NT2/D1 (cell line): ENCODE data around the gene MARCHF3.

Experiments
- SUZ12 ChIP-seq: IDR thresholded peaks from 2 replicates; pipeline ENCODE4 v1.6.1; 2011; ENCODE audit not compliant: insufficient read length, insufficient read depth; ENCODE audit errors: extremely low read depth
- YY1 ChIP-seq: IDR thresholded peaks from 2 replicates; pipeline ENCODE4 v1.6.1; 2011; ENCODE audit not compliant: insufficient read length, insufficient read depth
- ZNF274 ChIP-seq: IDR thresholded peaks from 2 replicates; pipeline ENCODE4 v1.6.1; 2011; ENCODE audit warnings: mild to moderate bottlenecking, low read depth, low read length

DNA sequence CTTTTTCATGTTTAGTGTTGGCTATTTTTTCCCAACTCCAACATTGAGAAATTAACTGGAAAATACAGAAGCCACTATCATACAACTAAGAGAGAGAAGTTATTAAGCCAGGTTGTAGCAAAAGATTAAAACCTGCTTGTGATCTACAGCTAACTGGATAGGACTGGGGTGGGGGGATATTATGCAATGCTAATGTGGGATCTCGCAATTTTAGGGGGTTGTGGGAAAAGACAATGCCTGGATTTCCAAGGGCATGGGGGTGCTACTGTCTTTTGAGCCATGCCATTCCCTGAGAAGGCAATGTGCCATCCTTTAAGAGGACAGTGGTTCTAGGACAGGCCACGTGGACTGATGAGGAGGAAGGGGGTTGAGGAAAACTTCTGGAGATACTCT is 46.5 kb downstream of the MARCHF3 start:
- TF ChIP-seq YY1 (no peak), SUZ12 (no peak), ZNF274 (no peak)
